Activated CD4-positive, alpha-beta memory T cell treated with anti-CD3 and anti-CD28 coated beads for 36 hours (primary cell): ENCODE results near the gene JAZF1. TPM values are rescaled to one million over a fixed set of nuclear protein-coding genes. Genes with fewer than 3 reads are reported as not detected.

Experiments used
- CTCF ChIA-PET: fragments of 350-600 bp; sonication (Branson Sonifier 250); formaldehyde crosslinking; loops from one replicate; lab custom pipeline; 2021; ENCODE audit warnings: antibody characterized with exemption, inconsistent platforms; lab: Charles Lee
- POLR2A ChIA-PET: fragments of 350-600 bp; sonication (Branson Sonifier 250); formaldehyde crosslinking; loops from one replicate; lab custom pipeline; 2021; ENCODE audit warnings: antibody characterized with exemption; lab: Charles Lee
- DNase-seq: peaks from one replicate; pipeline ENCODE4 v3.0.0-alpha.2; 2020
- H3K27ac Mint-ChIP-seq: one replicate; pipeline ENCODE4 v1.8.0; 2021; ENCODE audit warnings: mixed read lengths
- H3K27me3 Mint-ChIP-seq: one replicate; pipeline ENCODE4 v1.8.0; 2021; ENCODE audit warnings: mixed read lengths
- H3K36me3 Mint-ChIP-seq: one replicate; pipeline ENCODE4 v1.8.0; 2021; ENCODE audit warnings: mixed read lengths
- H3K4me1 Mint-ChIP-seq: one replicate; pipeline ENCODE4 v1.8.0; 2021; ENCODE audit warnings: low read depth, mixed read lengths
- H3K4me3 Mint-ChIP-seq: one replicate; pipeline ENCODE4 v1.8.0; 2021; ENCODE audit warnings: mild to moderate bottlenecking, mixed read lengths
- H3K9me3 Mint-ChIP-seq: one replicate; pipeline ENCODE4 v1.8.0; 2021; ENCODE audit warnings: mixed read lengths
- intact Hi-C: fragments of 100-400 bp; cut with micrococcal nuclease; formaldehyde crosslinking; loops from one replicate; pipeline ENCODE4 v1.15.1; 2023
- total RNA-seq, 2 experiments: library from RNA; stranded (reverse); gene quantifications; one replicate each; pipeline ENCODE4 v1.2.3, GENCODE V29; 2021

The JAZF1 gene
- total RNA-seq, 2 experiments from 2014 or later = 3.8 to 4.3 TPM

DNA sequence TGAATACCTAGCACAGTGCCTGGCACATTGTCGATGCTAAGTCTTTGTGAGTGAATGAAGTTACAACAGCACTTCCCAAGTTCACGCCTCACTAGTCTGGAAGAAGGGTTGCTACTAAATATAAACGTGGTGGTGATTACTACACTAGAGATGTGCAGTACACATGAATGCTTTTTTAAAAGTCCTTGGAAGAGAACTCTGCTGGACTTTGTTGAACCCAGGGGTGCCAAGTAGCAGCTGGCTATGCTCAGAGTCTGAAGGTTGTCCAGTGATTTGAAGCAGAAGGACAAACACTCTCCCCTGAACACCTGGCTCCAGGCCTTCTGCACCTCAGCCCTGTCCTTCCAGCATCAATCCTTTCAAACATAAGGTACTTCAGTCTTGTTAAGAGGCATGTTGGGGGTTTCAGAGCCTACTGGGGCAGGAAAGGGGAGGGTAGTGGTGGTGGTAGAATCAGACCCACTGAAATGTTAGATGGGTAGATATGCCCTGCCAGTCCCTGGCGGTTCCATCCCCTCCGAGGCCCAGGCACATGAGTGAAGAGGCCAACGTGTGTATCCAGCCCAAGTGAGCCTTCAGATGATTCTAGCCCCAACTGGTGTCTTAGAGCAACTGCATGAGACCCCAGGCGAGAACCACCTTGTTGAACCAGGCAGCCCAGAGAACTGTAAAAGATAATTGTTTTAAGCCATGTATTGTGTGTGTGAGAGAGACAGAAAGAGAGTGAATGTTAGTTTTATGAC lies 346.2 kb downstream of the JAZF1 start:
- Mint-ChIP-seq H3K9me3 (no peaks in the 10 kb centered on the region), H3K4me1 (peaks cover 2% of the 10 kb centered on the region), H3K27me3 (no peaks in the 10 kb centered on the region), H3K4me3 (no peak overlapping the region), H3K36me3 (peaks cover 10% of the 10 kb centered on the region), H3K27ac (no peak overlapping the region)
- ChIA-PET POLR2A (interaction anchor here (0.6 kb wide), 1 partner anchor 64 kb away, joined by 3 read pairs; no protein-coding TSS in a partner anchor), CTCF (interaction anchor here (0.6 to 1.5 kb wide), 2 partner anchors 185 to 229 kb away, joined by 4 to 5 read pairs; no protein-coding TSS in a partner anchor)
- intact Hi-C loops = no loop called here
- no peak for DNase-seq

DNA sequence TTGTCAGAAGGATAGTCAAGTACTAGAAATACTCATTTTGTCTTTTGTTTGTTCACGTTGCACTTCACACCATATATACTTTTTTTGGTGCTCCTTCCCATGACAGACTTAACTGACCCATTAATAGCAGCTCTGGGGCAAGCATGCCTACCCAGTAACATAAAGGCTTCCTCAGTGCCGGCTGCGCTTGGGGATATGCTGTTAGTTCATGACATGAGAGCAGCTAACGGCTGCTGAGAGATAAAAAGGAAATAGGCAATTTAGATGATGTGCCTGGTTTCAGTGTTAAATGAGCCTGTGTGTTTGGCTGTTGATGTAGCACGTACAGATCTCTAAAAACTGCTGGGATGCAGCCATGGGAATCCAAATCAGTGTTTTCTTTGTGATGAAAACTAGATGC lies 354.2 kb downstream of the JAZF1 start:
- CTCF ChIA-PET = interaction anchor here (1.2 kb wide), 1 partner anchor 193 kb away, joined by 4 read pairs; no protein-coding TSS in a partner anchor
- peaks cover 25% of the 10 kb centered on the region for H3K36me3 Mint-ChIP-seq

DNA sequence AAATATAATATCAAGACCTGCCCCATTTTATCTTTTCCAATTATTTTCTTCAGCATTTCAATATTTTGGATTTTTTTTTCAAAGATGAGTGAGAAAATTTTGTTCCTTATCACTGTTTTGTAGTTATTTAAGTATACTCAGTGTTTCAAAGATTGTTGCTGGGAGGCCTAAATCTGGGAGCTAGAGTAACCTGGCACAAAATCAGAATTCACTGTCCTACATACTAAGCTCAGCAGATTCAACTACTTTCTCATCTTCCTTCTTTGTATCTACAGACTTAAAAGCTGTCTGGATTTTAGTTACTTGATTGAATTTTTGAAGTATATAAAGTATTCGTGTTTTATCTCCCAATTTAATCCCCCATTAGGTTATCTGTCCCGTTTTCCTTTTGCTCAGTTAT lies 354.7 kb downstream of the JAZF1 start:
- H3K27me3 Mint-ChIP-seq = no peaks in the 10 kb centered on the region
- H3K27ac Mint-ChIP-seq = no peak overlapping the region
- no peaks in the 10 kb centered on the region for H3K4me1 Mint-ChIP-seq
- ChIA-PET CTCF (interaction anchor here (0.7 to 1.2 kb wide), 2 partner anchors 9 to 194 kb away, joined by 3 to 4 read pairs; no protein-coding TSS in a partner anchor), POLR2A (no interaction called here)
- H3K4me3 Mint-ChIP-seq = no peak overlapping the region
- intact Hi-C loops = no loop called here
- no peak for DNase-seq
- H3K9me3 Mint-ChIP-seq = no peaks in the 10 kb centered on the region
- peaks cover 23% of the 10 kb centered on the region for H3K36me3 Mint-ChIP-seq

More for the DNA sequence above, 354.2 kb downstream of the JAZF1 start:
- intact Hi-C loops = no loop called here
- POLR2A ChIA-PET = no interaction called here
- DNase-seq = no peak
- H3K27me3 Mint-ChIP-seq = no peaks in the 10 kb centered on the region
- H3K4me1 Mint-ChIP-seq = no peaks in the 10 kb centered on the region
- H3K27ac Mint-ChIP-seq = no peak overlapping the region
- H3K9me3 Mint-ChIP-seq = no peaks in the 10 kb centered on the region
- H3K4me3 Mint-ChIP-seq = no peak overlapping the region

DNA sequence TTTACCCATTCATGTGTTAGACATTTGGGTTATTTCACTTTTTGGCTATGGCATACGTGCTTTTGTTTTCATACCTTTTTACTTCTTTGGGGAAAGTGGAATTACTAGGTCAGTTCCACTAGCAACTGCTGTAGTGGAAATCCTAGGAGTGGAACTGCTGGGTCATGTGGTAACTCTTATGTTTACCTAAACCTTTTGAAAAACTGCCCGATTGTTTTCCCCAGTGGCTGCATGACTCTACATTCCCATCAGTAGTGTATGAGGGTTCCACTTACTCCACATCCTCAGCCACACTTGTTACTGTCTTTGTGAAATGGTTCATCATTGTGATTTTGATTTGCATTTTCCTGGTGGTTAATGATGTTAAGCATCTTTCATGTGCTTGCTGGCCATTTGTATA lies 358.4 kb downstream of the JAZF1 start:
- peaks cover 3% of the 10 kb centered on the region for H3K4me1 Mint-ChIP-seq
- ChIA-PET POLR2A (no interaction called here), CTCF (no interaction called here)
- no peaks in the 10 kb centered on the region for H3K27me3 Mint-ChIP-seq
- DNase-seq = no peak
- no peaks in the 10 kb centered on the region for H3K9me3 Mint-ChIP-seq
- no peak overlapping the region for H3K4me3 Mint-ChIP-seq
- peaks cover 19% of the 10 kb centered on the region for H3K36me3 Mint-ChIP-seq
- no peak overlapping the region for H3K27ac Mint-ChIP-seq
- intact Hi-C loops = no loop called here

DNA sequence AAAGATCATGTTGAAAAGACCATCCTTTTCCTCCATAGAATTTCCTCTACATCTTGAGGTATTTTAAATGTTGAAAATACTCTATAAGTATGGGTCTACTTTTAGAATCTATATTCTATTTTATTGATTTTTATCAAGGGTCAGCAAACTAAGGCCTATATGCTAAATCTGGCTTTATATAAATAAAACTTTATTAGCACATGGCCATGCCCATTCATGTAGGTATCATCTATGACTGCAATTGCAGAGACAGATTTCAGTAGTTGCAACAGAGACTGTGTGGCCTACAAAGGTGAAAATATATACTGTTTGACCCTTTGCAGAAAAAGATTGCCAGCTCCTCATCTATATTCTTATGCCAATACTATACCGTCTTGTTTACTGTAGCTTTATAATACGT lies 367.9 kb downstream of the JAZF1 start:
- intact Hi-C loops = no loop called here
- no peaks in the 10 kb centered on the region for H3K27me3 Mint-ChIP-seq
- H3K4me3 Mint-ChIP-seq = no peak overlapping the region
- peaks cover 16% of the 10 kb centered on the region for H3K36me3 Mint-ChIP-seq
- CTCF ChIA-PET = interaction anchor here (0.6 kb wide), 1 partner anchor 633 kb away, joined by 3 read pairs; no protein-coding TSS in a partner anchor
- no peak overlapping the region for H3K27ac Mint-ChIP-seq
- H3K4me1 Mint-ChIP-seq = no peaks in the 10 kb centered on the region
- POLR2A ChIA-PET = no interaction called here
- H3K9me3 Mint-ChIP-seq = no peaks in the 10 kb centered on the region
- DNase-seq = no peak

DNA sequence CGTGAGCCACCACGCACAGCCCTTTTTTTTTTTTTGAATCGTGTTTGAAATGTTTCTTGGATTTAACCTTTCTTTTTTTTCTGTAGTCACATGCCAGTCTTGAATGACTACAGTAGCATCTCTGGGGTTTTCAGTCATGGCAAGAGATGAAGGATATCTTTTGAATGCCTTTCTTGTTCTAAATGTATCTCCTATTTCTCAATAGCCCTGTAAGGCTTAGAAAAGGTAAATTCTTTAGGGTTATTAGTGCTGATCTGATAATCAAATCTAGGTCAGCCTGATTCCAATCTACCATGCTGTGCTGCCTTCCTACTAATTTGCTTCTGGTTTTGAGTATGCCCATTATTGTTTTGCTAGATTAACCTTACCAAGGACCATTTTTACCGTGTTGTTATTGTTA lies 370.4 kb downstream of the JAZF1 start:
- no peak overlapping the region for H3K4me3 Mint-ChIP-seq
- H3K27me3 Mint-ChIP-seq = no peaks in the 10 kb centered on the region
- no peaks in the 10 kb centered on the region for H3K9me3 Mint-ChIP-seq
- POLR2A ChIA-PET = no interaction called here
- peaks cover 11% of the 10 kb centered on the region for H3K36me3 Mint-ChIP-seq
- no peak for DNase-seq
- no peak overlapping the region for H3K27ac Mint-ChIP-seq
- intact Hi-C loops = no loop called here
- no peaks in the 10 kb centered on the region for H3K4me1 Mint-ChIP-seq
- CTCF ChIA-PET = no interaction called here

DNA sequence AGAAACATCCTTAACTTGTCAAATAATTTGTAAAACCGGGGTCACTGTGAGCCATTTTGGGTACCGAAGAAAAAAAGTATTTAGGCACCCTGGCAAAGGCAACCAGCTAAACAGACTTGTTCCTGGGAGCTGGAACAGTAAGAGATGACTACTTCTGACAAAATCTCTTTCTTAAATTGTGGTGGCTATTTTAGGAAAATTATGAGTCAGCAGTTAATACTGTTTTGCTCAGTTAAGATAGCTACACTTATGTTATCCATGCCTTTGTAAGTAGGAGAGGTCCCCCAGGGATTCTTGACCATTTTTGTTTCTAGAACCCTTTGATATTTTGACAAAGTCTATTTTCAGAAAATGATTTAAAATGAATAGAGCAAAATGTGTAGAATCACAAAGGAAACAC lies 372.0 kb downstream of the JAZF1 start:
- intact Hi-C loops = no loop called here
- H3K27me3 Mint-ChIP-seq = no peaks in the 10 kb centered on the region
- H3K36me3 Mint-ChIP-seq = peaks cover 4% of the 10 kb centered on the region
- ChIA-PET POLR2A (no interaction called here), CTCF (no interaction called here)
- no peak overlapping the region for H3K27ac Mint-ChIP-seq
- no peak overlapping the region for H3K4me3 Mint-ChIP-seq
- no peaks in the 10 kb centered on the region for H3K4me1 Mint-ChIP-seq
- no peaks in the 10 kb centered on the region for H3K9me3 Mint-ChIP-seq
- no peak for DNase-seq

DNA sequence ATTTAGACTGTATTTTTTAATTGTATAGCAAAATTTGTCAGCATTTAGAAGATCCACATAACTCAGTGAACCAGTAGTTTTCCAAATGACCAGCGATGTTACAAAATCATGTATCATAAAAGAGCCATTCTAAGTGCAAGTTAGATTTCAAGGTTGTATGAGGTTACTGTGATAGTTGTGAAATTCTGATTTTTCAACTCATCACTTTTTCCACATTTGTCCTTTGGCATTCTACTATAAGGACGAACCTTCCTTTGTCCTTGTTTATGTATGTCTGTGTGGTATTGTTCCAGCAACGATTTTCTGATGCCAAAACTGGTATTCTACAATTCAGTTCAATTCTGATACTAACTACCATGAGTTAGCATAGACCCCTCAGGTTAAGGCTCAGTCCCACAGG lies 376.5 kb downstream of the JAZF1 start:
- Mint-ChIP-seq H3K4me1 (no peaks in the 10 kb centered on the region), H3K4me3 (no peak overlapping the region), H3K36me3 (peaks cover 14% of the 10 kb centered on the region), H3K27ac (no peak overlapping the region), H3K9me3 (no peaks in the 10 kb centered on the region), H3K27me3 (no peaks in the 10 kb centered on the region)
- ChIA-PET POLR2A (no interaction called here), CTCF (no interaction called here)
- no peak for DNase-seq
- intact Hi-C loops = no loop called here

DNA sequence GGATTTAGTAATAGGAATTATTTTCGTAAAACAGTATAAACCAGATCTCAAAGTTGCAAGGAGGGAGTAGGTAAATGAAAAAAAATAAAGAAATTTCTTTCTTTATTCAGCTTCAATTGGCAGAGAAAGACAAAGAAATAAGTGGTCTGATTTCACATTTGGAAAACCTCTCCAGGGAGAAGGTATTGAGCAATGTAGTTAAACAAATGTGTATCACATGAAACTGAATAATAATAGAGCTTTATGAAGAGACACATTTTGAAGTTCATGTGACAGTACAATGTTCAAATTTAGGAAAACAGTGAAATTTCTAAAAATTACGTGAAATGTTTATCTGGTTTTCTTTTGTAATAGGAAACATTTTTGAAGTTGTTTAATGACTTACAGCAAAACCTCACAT lies 377.6 kb downstream of the JAZF1 start:
- H3K27me3 Mint-ChIP-seq = no peaks in the 10 kb centered on the region
- H3K27ac Mint-ChIP-seq = no peak overlapping the region
- POLR2A ChIA-PET = no interaction called here
- H3K4me3 Mint-ChIP-seq = no peak overlapping the region
- CTCF ChIA-PET = interaction anchor here (1.8 kb wide), 1 partner anchor 607 kb away, joined by 4 read pairs; no protein-coding TSS in a partner anchor
- H3K9me3 Mint-ChIP-seq = no peaks in the 10 kb centered on the region
- H3K4me1 Mint-ChIP-seq = no peaks in the 10 kb centered on the region
- no peak for DNase-seq
- H3K36me3 Mint-ChIP-seq = peaks cover 14% of the 10 kb centered on the region
- intact Hi-C loops = no loop called here

DNA sequence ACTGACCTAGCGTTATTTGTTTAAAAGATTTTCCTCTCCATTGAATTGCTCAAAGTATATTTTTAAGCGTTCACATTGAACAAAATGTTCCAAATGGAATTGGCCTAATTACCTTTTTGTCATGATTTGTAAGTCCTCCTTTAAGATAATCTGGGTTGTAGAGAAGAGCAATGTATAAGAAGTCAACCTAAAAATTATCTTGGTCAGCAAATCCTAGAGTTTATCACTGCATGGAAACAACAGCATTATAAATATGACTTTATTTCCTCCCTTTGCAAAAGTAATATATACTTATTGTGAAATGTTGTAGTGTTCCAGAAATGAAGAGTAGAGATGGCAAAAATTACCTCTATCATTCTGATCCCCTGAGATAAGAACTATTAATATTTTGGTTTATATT lies 381.4 kb downstream of the JAZF1 start:
- DNase-seq = no peak
- intact Hi-C loops = loop anchor here (1.0 kb wide), 1 partner anchor 25 kb away; no protein-coding TSS in a partner anchor
- ChIA-PET CTCF (no interaction called here), POLR2A (no interaction called here)
- Mint-ChIP-seq H3K9me3 (no peaks in the 10 kb centered on the region), H3K36me3 (peaks cover 24% of the 10 kb centered on the region), H3K27ac (no peak overlapping the region), H3K4me1 (no peaks in the 10 kb centered on the region), H3K27me3 (no peaks in the 10 kb centered on the region), H3K4me3 (no peak overlapping the region)

DNA sequence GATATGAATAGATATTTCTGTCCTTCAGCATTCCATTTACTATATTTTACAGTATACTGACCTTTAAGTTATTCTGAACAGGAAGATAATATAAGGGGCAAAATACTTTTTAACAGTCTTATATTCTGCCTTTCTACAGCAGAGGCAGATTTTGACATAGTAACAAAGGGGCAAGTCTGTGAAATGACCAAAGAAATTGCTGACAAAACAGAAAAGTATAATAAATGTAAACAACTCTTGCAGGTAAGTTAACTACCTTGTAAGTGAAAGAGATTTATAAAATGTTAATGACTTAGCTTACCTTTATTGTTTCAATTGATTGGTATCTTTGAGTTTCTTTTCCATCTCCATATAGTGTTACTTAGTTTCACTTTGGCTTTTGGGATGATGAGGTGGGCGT lies 384.6 kb downstream of the JAZF1 start:
- Mint-ChIP-seq H3K4me3 (no peak overlapping the region), H3K27me3 (no peaks in the 10 kb centered on the region), H3K4me1 (no peaks in the 10 kb centered on the region), H3K36me3 (peaks cover 33% of the 10 kb centered on the region), H3K27ac (no peak overlapping the region), H3K9me3 (no peaks in the 10 kb centered on the region)
- ChIA-PET CTCF (no interaction called here), POLR2A (no interaction called here)
- DNase-seq = no peak
- intact Hi-C loops = no loop called here

DNA sequence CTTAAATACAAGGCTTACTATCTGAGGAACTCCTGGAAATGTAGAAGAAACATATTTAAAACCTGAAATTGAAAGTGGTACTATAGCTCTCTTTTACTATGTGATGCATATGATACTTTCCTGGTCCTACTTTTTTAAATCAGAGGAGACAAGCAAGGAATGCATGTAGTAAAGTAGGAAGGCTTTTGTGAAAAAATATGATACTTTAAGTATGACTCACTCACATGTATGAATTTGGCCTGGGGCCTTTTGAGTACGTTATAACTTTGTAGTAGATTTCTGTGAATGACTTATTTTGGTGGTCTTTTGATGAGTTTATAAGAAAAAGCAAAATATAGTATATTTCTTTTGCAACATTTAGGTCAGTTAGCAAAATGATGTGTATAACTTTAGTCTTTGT lies 386.8 kb downstream of the JAZF1 start:
- Mint-ChIP-seq H3K27me3 (no peaks in the 10 kb centered on the region), H3K4me1 (no peaks in the 10 kb centered on the region)
- CTCF ChIA-PET = no interaction called here

DNA sequence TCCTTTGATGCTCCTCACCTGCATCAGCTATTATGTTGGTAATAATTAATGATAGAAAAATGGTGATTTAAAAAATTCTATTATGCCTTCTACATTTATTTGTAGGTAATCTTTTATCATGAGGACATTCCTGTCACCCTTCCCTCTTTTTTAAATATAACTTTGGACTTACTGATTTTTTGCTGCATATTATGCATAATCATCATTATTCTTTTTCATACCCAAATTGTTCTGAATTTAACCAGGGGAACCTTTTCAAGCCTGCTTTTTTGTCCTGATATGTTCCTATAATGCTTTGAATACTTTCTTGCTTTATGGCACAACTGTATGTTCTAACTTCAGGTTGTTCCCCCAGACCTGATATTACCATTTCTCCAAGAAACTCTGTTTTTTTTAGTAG lies 392.2 kb downstream of the JAZF1 start:
- POLR2A ChIA-PET = no interaction called here
- H3K27ac Mint-ChIP-seq = no peak overlapping the region
- no peaks in the 10 kb centered on the region for H3K27me3 Mint-ChIP-seq
- CTCF ChIA-PET = interaction anchor here (1.2 kb wide), 1 partner anchor 8 kb away, joined by 3 read pairs; no protein-coding TSS in a partner anchor
- no peaks in the 10 kb centered on the region for H3K9me3 Mint-ChIP-seq
- intact Hi-C loops = no loop called here
- H3K4me3 Mint-ChIP-seq = no peak overlapping the region
- H3K4me1 Mint-ChIP-seq = peaks cover 11% of the 10 kb centered on the region
- DNase-seq = no peak
- peaks cover 39% of the 10 kb centered on the region for H3K36me3 Mint-ChIP-seq

More for the DNA sequence above, 386.8 kb downstream of the JAZF1 start:
- no peak for DNase-seq
- Mint-ChIP-seq H3K36me3 (peaks cover 33% of the 10 kb centered on the region), H3K9me3 (no peaks in the 10 kb centered on the region), H3K27ac (no peak overlapping the region), H3K4me3 (no peak overlapping the region)
- POLR2A ChIA-PET = no interaction called here
- intact Hi-C loops = no loop called here
